Esophagus muscularis mucosa (tissue), 4 donors: ENCODE results near the gene RAVER2. TPM values are rescaled to one million over a fixed set of nuclear protein-coding genes. Genes with fewer than 3 reads are reported as not detected.

Source experiments
- DNase-seq: peaks from one replicate; pipeline ENCODE4 v3.0.0-alpha.2; 2017; ENCODE audit errors: extremely low spot score
- H3K27ac ChIP-seq, 4 donors: fragments of 200-600 bp; sonication (generic); replicated peaks in 1 of 4; 1 replicate in 3 of 4; 2 replicates in 1 of 4; pipeline ENCODE4 v1.5.1; 2016 to 2019; ENCODE audit warnings: mild to moderate bottlenecking in 1 of 4
- H3K27me3 ChIP-seq, 4 donors: fragments of 200-600 bp; sonication (generic); one replicate each; pipeline versions ENCODE4 v1.5.1 to v1.6.0; 2016 to 2019
- H3K36me3 ChIP-seq, 4 donors: fragments of 200-600 bp; sonication (generic); one replicate each; pipeline ENCODE4 v1.5.1; 2016 to 2019
- H3K4me1 ChIP-seq, 4 donors: fragments of 200-600 bp; sonication (generic); one replicate each; pipeline ENCODE4 v1.5.1; 2016 to 2019
- H3K4me3 ChIP-seq, 4 donors: fragments of 200-600 bp; sonication (generic); 1 replicate in 2 of 4; 2 replicates in 2 of 4; pipeline ENCODE4 v1.5.1; 2016 to 2019; ENCODE audit warnings: mild to moderate bottlenecking in 4 of 4, moderate library complexity in 1 of 4
- H3K9me3 ChIP-seq, 4 donors: fragments of 200-600 bp; sonication (generic); 1 replicate in 3 of 4; 2 replicates in 1 of 4; pipeline ENCODE4 v1.5.1; 2016 to 2019
- EP300 ChIP-seq: sonication (generic); formaldehyde crosslinking; IDR thresholded peaks from one replicate; pipeline ENCODE4 v1.6.1; 2017; ENCODE audit warnings: antibody characterized with exemption
- POLR2A ChIP-seq: fragments of 450-650 bp; IDR thresholded peaks from one replicate; pipeline ENCODE4 v1.6.1; 2017; ENCODE audit warnings: antibody characterized with exemption, moderate library complexity, mild to moderate bottlenecking, low read depth
- POLR2AphosphoS5 ChIP-seq, 2 donors: sonication (generic); formaldehyde crosslinking; IDR thresholded peaks; one replicate each; pipeline ENCODE4 v1.6.1; 2017; ENCODE audit warnings: antibody characterized with exemption in 2 of 2
- WGBS: methylation state at CpG from one replicate; pipeline ENCODE4 v1.1.5; 2018; 5-methylcytosine and 5-hydroxymethylcytosine counted together
- intact Hi-C: fragments of 100-400 bp; cut with DNase I; formaldehyde crosslinking; loops from one replicate; pipeline ENCODE4 v1.15.1; 2023
- total RNA-seq, 4 donors: library from RNA; depleted of rRNA; stranded (reverse); fragments of >200 nt; gene quantifications; one replicate each; pipeline versions ENCODE4 v1.1.0 to v1.2.1, GENCODE V29; 2016
- TF ChIP-seq, protein P1 (sequence below), 3 experiments: fragments of 200-600 bp in 2 of 3; fragments of 450-650 bp in 1 of 3; sonication (generic) in 2 of 3; IDR thresholded peaks; one replicate each; pipeline ENCODE4 v1.5.1; 2017 to 2019; ENCODE audit warnings: antibody characterized with exemption in 3 of 3, mild to moderate bottlenecking in 2 of 3, moderate library complexity in 1 of 3

RAVER2 gene
- total RNA-seq, 4 donors from 2014 or later: 17.9 to 30.2 (median 22.4) TPM

DNA sequence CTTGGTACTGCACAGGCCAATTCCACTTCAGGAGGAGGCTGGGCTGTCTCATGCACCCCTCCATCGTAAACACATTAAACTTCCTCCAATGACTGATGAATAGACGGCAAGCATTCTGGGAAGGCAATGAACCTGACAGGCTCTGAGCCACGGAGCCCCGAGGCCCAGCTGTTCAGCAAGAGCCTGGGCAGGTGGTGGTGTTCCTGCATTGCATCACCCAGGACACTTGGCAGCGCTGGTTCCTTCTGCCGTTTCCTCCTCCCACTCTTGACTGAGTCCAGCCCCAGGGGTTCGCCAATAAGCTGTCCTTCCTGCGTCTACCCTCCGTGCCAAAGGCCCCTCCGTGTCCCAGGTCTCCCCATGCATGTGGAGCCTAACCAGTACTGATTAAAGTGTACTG is 111.7 kb downstream of the RAVER2 start:
- Histone ChIP-seq H3K9me3 (no peaks in the 10 kb centered on the region), H3K36me3 (peaks cover 42 to 96% (median 85%) of the 10 kb centered on the region in 4 donors), H3K4me1 (peaks cover 0 to 5% (median 0%) of the 10 kb centered on the region in 4 donors), H3K27ac (peak overlapping the region in 1 of 4 donors; percentile 24), H3K4me3 (no peak overlapping the region), H3K27me3 (no peaks in the 10 kb centered on the region)
- TF ChIP-seq POLR2AphosphoS5 (IDR thresholded peaks at IDR 0.05) (peak; percentile 26 to 50), POLR2A (no peak), EP300 (no peak)
- TF ChIP-seq, protein P1, sequence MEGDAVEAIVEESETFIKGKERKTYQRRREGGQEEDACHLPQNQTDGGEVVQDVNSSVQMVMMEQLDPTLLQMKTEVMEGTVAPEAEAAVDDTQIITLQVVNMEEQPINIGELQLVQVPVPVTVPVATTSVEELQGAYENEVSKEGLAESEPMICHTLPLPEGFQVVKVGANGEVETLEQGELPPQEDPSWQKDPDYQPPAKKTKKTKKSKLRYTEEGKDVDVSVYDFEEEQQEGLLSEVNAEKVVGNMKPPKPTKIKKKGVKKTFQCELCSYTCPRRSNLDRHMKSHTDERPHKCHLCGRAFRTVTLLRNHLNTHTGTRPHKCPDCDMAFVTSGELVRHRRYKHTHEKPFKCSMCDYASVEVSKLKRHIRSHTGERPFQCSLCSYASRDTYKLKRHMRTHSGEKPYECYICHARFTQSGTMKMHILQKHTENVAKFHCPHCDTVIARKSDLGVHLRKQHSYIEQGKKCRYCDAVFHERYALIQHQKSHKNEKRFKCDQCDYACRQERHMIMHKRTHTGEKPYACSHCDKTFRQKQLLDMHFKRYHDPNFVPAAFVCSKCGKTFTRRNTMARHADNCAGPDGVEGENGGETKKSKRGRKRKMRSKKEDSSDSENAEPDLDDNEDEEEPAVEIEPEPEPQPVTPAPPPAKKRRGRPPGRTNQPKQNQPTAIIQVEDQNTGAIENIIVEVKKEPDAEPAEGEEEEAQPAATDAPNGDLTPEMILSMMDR (IDR thresholded peaks at IDR 0.05): no peak
- DNase-seq: no peak
- WGBS: 65% methylated on average over 10 of the region's 10 CpGs
- intact Hi-C loops: no loop called here

DNA sequence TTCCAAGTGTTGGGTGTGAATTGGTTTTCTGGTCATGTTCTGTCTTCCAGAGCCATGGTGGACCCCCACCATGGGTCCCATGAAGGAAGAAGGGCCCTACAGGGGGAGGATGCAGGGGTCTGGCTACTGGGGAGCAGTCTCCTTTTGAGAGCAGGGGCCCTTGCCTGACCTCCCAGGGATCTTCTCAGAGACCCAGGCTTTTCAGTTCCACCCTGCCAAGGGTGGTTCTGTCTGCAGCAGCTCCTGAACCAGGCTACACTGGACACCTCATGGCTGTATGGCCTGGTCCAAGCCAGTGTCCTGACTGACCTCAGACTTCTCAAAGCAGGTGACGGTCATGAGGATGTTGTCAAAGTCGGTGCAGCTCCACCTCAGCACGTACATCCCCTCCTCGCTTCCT is 112.5 kb downstream of the RAVER2 start:
- H3K27me3 ChIP-seq: no peaks in the 10 kb centered on the region
- intact Hi-C loops: no loop called here
- no peaks in the 10 kb centered on the region for H3K9me3 ChIP-seq
- H3K4me3 ChIP-seq: no peak overlapping the region
- no peak for DNase-seq
- H3K27ac ChIP-seq: no peak overlapping the region
- TF ChIP-seq, protein P1 (IDR thresholded peaks at IDR 0.05): no peak
- TF ChIP-seq POLR2AphosphoS5 (IDR thresholded peaks at IDR 0.05): no peak
- no peak for TF ChIP-seq EP300
- no peak for TF ChIP-seq POLR2A
- 95% methylated on average over 4 of the region's 4 CpGs for WGBS
- H3K36me3 ChIP-seq: peaks cover 42 to 96% (median 87%) of the 10 kb centered on the region in 4 donors
- H3K4me1 ChIP-seq: peaks cover 0 to 8% (median 0%) of the 10 kb centered on the region in 4 donors

- Histone ChIP-seq H3K27ac (no peak overlapping the region), H3K36me3 (peaks cover 28 to 84% (median 65%) of the 10 kb centered on the region in 4 donors), H3K27me3 (no peaks in the 10 kb centered on the region), H3K9me3 (no peaks in the 10 kb centered on the region), H3K4me1 (peaks cover 0 to 10% (median 3%) of the 10 kb centered on the region in 4 donors), H3K4me3 (no peak overlapping the region)
- intact Hi-C loops: loop anchor here (10.0 kb wide), 1 partner anchor 213 kb away; no protein-coding TSS in a partner anchor
- 64% methylated on average over 4 of the region's 4 CpGs for WGBS
- TF ChIP-seq POLR2AphosphoS5 (IDR thresholded peaks at IDR 0.05) (no peak), POLR2A (no peak), EP300 (no peak)
- TF ChIP-seq, protein P1 (IDR thresholded peaks at IDR 0.05): peak in 1 of 3 experiments; percentile 30
- no peak for DNase-seq
These were observed 116.7 kb downstream of the RAVER2 start for GRCh38 chr1:64861611-64862010.

DNA sequence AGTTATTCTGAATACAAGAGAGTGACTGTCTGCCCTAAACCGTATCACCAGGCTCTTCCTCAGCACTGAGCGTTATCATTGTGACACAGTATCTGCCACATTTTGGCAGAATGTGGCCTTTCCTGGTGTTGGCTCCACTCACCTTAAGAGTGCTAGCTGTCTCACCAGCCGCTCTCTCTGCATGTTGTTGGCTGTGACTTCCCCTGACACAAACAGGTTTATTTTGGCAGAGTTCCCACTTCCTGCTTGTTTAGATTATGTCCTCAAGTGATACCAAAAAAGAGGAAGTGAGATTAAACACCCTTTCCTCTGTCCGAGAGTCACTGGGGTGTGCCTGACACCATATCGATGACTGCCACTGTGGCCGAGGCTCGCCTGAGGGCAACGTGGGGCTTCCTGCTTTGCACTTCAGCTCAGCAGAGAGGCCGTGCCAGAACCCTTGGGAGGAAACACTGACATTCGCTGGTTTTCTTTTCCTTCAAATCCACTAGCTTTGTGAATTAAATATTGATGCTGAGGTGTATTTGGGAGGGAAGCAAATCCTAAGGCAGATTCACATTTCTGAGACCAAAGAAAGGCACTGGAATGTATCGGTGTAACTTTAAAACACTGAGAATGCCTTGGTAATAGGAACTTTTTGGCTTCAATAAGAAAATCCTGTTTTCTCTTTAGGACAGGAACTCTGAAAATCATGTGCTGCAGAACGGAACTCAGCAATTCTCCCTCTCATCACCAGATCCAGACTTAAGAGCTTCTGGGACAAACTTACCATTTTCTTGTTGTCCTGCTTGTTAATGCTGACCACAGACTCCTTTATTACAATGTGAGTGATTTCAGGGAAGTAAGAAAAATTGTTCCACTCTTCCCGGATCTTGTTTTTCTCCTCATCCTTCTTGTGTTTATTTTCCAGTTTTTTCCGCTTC is 119.4 kb downstream of the RAVER2 start:
- H3K4me3 ChIP-seq: no peak overlapping the region
- TF ChIP-seq POLR2AphosphoS5 (IDR thresholded peaks at IDR 0.05) (peak; percentile 44 to 51), EP300 (no peak)
- no peak for DNase-seq
- H3K27me3 ChIP-seq: no peaks in the 10 kb centered on the region
- H3K9me3 ChIP-seq: no peaks in the 10 kb centered on the region
- WGBS: 78% methylated on average over 14 of the region's 14 CpGs
- intact Hi-C loops: loop anchor here (10.0 kb wide), 1 partner anchor 211 kb away; no protein-coding TSS in a partner anchor
- peak overlapping the region in 3 of 4 donors; percentile 10 to 52 (median 48) for H3K27ac ChIP-seq
- H3K36me3 ChIP-seq: peaks cover 18 to 84% (median 62%) of the 10 kb centered on the region in 4 donors
- H3K4me1 ChIP-seq: peaks cover 0 to 10% (median 3%) of the 10 kb centered on the region in 4 donors

DNA sequence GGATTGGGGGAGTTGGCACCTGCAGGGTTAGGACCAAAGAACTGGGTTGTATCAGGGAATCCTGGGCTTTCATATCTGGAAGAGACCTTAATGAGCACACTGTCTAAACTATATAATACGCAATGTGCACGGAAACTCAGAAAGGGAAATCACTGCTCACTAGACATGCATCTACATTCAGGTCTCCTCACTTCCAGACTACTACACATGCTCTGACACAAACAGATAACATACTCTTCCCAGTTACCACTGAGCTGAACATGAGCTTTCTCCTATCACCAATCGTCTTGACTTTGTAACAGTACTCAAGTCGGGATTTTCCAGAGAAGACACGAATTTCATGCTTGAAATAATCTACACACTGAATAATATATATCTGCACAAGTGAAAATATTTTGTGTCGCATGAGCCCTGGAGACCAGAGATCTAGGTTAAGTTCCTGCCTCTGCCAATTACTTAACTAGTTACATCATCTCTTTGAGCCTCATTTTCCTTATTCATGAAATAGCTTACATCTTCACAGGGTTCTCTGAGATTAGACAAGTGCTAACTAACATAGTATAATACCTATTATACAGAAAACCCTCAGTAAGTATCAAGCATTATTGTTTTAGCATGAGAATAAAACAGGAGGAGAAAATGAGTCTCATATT is 120.4 kb downstream of the RAVER2 start:
- 89% methylated on average over 6 of the region's 6 CpGs for WGBS
- H3K4me1 ChIP-seq: peaks cover 0 to 10% (median 3%) of the 10 kb centered on the region in 4 donors
- no peak for DNase-seq
- H3K27me3 ChIP-seq: no peaks in the 10 kb centered on the region
- H3K4me3 ChIP-seq: no peak overlapping the region
- H3K36me3 ChIP-seq: peaks cover 8 to 83% (median 62%) of the 10 kb centered on the region in 4 donors
- H3K27ac ChIP-seq: peak overlapping the region in 3 of 4 donors; percentile 10 to 52 (median 14)
- no peaks in the 10 kb centered on the region for H3K9me3 ChIP-seq
- intact Hi-C loops: loop anchor here (10.0 kb wide), 1 partner anchor 210 kb away; no protein-coding TSS in a partner anchor
- TF ChIP-seq EP300: no peak
- TF ChIP-seq, protein P1 (IDR thresholded peaks at IDR 0.05): no peak
- TF ChIP-seq POLR2AphosphoS5 (IDR thresholded peaks at IDR 0.05): no peak
- TF ChIP-seq POLR2A: no peak
